GM18505 (cell line): Measurements from ENCODE around the gene ZFYVE19.

Experiments used
- ATAC-seq: cut with Tn5 transposase; IDR thresholded peaks from one replicate; pipeline ENCODE4 v1.9.1; 2021; ENCODE audit not compliant: unreplicated experiment
- POLR2A ChIP-seq: IDR thresholded peaks from 4 replicates; pipeline ENCODE4 v1.6.1; 2011; ENCODE audit warnings: borderline replicate concordance; ENCODE audit not compliant: insufficient read depth, insufficient read length; ENCODE audit errors: extremely low read depth

The ZFYVE19 gene

GRCh38 chr15:40815042-40815698 lies 8.3 kb downstream of the ZFYVE19 start:
- no peak for TF ChIP-seq POLR2A
- no peak for ATAC-seq

GRCh38 chr15:40819048-40819447 lies 12.2 kb downstream of the ZFYVE19 start:
- TF ChIP-seq POLR2A = no peak
- no peak for ATAC-seq

- no peak for TF ChIP-seq POLR2A
- no peak for ATAC-seq
Observed at GRCh38 chr15:40821195-40821594, 14.3 kb downstream of the ZFYVE19 start.

GRCh38 chr15:40823572-40824343 lies 16.9 kb downstream of the ZFYVE19 start:
- TF ChIP-seq POLR2A = no peak
- no peak for ATAC-seq

GRCh38 chr15:40825661-40826422 lies 19.0 kb downstream of the ZFYVE19 start:
- TF ChIP-seq POLR2A = no peak

GRCh38 chr15:40826423-40827075 lies 19.7 kb downstream of the ZFYVE19 start:
- TF ChIP-seq POLR2A = no peak
- ATAC-seq = no peak

More at GRCh38 chr15:40825661-40826422, 19.0 kb downstream of the ZFYVE19 start:
- no peak for ATAC-seq

GRCh38 chr15:40828447-40829036 lies 21.7 kb downstream of the ZFYVE19 start, which contains the start of gene PPP1R14D:
PPP1R14D (minus strand) TSS chr15:40828708; CDS start chr15:40828641, 67 bp downstream.
- ATAC-seq = no peak
- TF ChIP-seq POLR2A = no peak

- no peak for ATAC-seq
- TF ChIP-seq POLR2A = no peak
Observed at GRCh38 chr15:40829115-40829514, 22.2 kb downstream of the ZFYVE19 start.

- TF ChIP-seq POLR2A = no peak
- ATAC-seq = no peak
Observed at GRCh38 chr15:40830884-40831283, 24.0 kb downstream of the ZFYVE19 start.

- ATAC-seq = no peak
Observed at GRCh38 chr15:40831861-40832260, 25.0 kb downstream of the ZFYVE19 start.

GRCh38 chr15:40832903-40833302 lies 26.0 kb downstream of the ZFYVE19 start:
- no peak for TF ChIP-seq POLR2A
- no peak for ATAC-seq

More at GRCh38 chr15:40831861-40832260, 25.0 kb downstream of the ZFYVE19 start:
- no peak for TF ChIP-seq POLR2A

GRCh38 chr15:40836020-40836419 lies 29.1 kb downstream of the ZFYVE19 start:
- ATAC-seq = no peak
- no peak for TF ChIP-seq POLR2A
